MM.1S (cell line): Measurements from ENCODE around the gene PHF21A.

Experiments used
- EZH2 ChIP-seq: fragments of 300-600 bp; sonication (generic); optimal IDR thresholded peaks from 2 replicates; pipeline ENCODE3; 2017; ENCODE audit warnings: low read depth, mild to moderate bottlenecking, antibody characterized with exemption, low read length, mixed read lengths
- TF ChIP-seq, protein P1 (sequence below): fragments of 300-600 bp; sonication (generic); IDR thresholded peaks from 2 replicates; pipeline ENCODE4 v1.5.1; 2016; ENCODE audit warnings: antibody characterized with exemption, low read length, mixed read lengths

DNA sequence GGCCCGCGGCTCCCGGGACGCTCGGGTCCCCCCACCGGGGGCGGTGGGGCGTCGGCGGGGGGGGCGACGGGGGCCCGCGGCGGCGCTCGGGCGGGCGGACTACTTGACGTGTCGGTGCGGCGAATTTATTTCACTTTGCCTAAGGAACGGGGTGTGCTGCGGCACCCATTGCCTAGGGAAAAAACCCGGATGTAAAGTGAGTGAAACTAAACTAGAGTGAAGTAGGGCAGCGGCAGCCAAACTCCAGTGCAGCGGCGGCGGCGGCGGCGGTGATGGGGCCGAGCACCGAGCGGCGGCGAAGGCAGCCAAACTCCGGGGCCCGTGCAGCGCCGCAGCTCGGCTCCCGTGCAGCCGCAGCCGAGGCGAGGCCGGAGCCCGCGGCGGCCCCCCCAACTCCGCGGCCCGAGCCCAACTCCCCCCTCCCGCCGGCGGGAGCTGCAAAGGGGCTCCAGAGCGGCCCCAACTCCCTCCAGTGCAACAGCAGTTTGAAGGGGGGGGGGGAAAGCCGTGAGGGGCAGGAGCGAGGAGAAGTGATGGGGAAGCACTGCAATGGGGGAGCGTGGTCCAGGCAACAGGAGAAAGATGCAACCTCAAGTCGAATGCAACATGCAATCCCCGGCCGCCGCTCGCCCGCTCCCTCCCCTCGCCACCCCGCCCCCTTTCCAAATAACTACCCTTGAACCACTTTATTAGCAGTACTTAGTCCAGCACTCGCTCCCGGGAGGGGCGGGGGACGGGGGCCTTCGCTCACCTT lies 647 bp upstream of the PHF21A start:
- TF ChIP-seq, protein P1, sequence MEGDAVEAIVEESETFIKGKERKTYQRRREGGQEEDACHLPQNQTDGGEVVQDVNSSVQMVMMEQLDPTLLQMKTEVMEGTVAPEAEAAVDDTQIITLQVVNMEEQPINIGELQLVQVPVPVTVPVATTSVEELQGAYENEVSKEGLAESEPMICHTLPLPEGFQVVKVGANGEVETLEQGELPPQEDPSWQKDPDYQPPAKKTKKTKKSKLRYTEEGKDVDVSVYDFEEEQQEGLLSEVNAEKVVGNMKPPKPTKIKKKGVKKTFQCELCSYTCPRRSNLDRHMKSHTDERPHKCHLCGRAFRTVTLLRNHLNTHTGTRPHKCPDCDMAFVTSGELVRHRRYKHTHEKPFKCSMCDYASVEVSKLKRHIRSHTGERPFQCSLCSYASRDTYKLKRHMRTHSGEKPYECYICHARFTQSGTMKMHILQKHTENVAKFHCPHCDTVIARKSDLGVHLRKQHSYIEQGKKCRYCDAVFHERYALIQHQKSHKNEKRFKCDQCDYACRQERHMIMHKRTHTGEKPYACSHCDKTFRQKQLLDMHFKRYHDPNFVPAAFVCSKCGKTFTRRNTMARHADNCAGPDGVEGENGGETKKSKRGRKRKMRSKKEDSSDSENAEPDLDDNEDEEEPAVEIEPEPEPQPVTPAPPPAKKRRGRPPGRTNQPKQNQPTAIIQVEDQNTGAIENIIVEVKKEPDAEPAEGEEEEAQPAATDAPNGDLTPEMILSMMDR, result no peak
- no peak for TF ChIP-seq EZH2
